Medulla oblongata (tissue), 1 donor: Measurements from ENCODE around the gene PLAAT4.
"Not testable (repeated sequence)": the region's sequence is repeated elsewhere in the genome, so short reads cannot be mapped to it uniquely, and the experiment has no call there.

Source experiments
- DNase-seq: peaks from one replicate; pipeline ENCODE4 v3.0.0-alpha.2; 2015; ENCODE audit errors: extremely low spot score

Gene PLAAT4

DNA sequence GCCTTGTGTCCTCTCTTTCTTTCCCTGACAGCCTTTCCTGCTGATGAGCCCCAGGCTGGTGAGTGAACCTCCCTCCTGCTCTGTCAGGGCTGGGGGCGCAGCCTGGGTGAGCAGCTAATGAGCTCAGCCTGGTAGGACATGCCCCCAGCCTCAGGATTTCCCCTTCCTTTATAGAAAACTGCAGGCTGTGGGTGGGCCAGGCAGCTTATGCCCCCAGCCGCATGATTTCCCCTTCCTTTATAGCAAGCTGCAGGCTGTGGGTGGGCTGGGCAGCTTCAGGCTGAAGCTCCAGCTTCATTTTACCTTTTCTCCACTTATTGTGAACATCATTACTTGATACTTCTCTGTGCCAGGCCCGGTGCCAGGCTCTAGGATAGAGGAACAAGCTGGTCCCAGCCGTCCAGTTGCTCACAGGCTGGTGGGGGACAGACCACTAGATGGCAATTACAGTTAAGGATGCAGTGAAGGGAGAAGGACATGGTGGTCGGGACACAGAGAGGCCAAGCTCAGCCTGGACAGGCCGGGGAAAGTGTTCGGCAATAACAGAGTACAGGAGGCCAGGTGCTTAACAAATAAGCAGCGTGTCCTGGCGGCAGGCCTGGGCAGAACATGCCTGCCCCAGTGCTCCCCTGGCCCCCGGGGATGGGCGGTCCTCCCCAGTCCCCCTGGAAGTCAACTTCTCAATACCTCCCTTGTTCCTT is 25.4 kb upstream of the PLAAT4 start:
- DNase-seq: peak; percentile 47

DNA sequence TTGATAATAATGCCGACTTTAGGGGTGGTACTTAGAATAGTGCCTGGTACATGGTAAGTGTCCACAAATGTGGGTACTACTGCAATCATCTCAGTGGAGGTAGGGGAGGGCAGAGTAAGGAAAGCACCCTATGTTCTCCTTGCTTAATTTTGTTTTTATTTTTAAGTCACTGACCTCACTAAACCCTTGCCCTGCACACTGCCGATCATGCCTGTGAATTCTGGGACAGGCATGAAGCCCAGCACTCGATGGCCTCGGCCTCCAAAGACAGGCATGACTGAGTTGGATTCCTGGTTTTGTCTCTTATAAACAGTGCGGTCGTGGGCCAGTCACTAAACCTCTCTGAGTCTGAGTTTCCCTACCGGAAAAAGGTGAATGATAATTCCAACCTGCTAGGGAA is 23.8 kb upstream of the PLAAT4 start:
- no peak for DNase-seq

DNA sequence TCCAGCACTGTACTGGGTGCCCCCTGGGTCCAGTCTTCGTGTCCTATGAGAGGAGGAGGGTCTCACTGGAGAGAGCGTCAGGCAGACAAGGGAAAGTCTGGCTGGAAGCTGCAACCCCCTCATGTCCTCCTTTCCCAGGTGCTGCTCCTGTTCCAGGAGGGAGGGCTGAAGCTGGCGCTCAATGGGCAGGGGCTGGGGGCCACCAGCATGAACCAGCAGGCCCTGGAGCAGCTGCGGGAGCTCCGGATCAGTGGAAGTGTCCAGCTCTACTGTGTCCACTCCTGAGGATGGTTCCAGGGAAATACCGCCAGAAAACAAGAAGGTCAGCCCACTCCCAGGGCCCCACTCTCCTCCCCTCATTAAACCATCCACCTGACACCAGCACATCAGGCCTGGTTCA is 20.5 kb upstream of the PLAAT4 start:
- no peak for DNase-seq

DNA sequence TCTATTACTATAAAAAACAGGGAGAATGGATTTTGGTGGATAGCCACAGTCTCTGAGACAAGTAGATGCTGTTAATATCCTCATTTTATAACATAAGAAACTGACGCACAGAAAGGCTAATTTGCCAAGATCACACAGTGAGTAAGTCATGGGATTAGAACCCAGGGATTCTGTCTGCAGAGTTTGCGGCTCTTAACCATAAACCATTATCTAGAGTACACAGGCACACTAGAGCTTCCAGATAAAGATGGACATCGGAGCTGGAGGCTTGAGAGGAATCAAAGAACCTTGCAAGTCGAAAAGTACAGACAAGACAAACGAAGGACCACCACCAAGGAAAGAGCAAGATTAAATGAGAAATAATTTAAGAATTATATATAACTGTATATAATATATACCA is 19.5 kb upstream of the PLAAT4 start:
- no peak for DNase-seq

- DNase-seq: no peak
Measured at GRCh38 chr11:63518548-63518947, 18.1 kb upstream of the PLAAT4 start.

GRCh38 chr11:63520606-63521170 is 15.9 kb upstream of the PLAAT4 start:
- no peak for DNase-seq

DNA sequence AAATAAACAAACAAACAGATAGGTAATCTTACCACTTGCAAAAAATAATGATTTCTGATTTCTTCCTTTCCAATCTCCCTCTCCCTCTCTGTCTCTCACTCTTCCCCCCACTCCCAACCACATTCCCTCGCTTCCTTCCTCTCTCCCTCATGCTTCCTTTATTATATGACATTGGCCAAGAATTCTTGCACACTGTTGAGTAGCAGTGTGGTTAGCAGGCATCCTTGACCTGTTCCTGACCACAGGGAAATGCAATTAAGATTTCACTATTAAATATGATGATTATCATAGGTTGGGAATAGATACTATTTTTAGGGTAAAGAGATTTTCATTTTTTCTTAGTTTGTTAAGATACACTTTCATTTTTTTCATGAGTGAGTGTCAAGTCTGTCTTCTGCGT is 14.7 kb upstream of the PLAAT4 start:
- DNase-seq: no peak

DNA sequence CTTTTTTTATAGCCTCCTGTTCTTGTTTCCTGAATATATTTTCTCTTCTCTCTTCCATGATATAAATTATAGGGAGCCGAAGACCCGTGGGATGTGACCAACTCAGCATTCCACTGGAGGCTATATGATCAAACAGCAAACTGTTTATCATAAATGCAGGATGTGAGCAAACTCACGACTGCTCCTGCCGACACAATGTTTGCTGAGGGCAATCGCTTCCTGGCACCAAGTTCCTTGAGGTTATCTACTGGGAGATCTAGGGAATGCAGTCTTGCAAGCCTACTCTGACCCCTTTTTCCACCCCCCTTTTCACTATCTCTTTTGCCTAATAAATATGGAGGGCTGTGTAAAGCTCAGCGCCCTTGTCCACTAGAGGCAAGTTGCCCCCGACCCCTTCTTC is 13.5 kb upstream of the PLAAT4 start:
- no peak for DNase-seq

DNA sequence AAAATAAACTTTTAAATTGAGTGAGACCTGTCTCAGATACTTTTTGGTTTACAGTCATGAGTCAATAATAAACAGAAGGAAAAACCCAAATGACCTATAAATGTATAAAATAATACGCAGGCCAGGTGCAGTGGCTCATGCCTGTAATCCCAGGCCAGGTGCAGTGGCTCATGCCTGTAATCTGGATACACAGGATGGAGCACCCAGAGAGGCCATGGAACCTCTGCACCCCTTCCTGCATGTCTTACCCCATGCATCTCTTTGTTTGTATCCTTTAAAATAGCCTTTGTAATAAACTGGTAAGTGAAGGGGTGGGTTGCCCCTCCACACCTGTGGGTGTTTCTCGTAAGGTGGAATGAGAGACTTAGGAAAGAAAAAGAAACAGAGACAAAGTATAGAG is 8.9 kb upstream of the PLAAT4 start:
- DNase-seq: no peak

DNA sequence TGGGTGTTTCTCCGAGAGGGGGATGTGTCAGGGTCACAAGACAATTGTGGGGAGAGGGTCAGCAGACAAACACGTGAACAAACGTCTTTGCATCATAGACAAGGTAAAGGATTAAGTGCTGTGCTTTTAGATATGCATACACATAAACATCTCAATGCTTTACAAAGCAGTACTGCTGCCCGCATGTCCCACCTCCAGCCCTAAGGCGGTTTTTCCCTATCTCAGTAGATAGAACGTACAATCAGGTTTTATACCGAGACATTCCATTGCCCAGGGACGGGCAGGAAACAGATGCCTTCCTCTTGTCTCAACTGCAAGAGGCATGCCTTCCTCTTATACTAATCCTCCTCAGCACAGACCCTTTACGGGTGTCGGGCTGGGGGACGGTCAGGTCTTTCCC is 8.5 kb upstream of the PLAAT4 start:
- not testable (repeated sequence) for DNase-seq

GRCh38 chr11:63528729-63529278 is 7.8 kb upstream of the PLAAT4 start:
- DNase-seq: not testable (repeated sequence)

DNA sequence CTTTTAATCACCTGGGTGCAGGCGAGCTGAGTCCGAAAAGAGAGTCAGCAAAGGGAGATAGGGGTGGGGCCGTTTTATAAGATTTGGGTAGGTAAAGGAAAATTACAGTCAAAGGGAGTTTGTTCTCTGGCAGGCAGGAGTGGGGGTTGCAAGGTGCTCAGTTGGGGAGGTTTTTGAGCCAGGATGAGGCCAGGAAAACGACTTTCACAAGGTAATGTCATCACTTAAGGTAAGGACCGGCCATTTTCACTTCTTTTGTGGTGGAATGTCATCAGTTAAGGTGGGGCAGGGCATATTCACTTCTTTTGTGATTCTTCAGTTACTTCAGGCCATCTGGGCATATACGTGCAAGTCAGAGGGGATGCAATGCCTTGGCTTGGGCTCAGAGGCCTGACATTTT is 7.2 kb upstream of the PLAAT4 start:
- not testable (repeated sequence) for DNase-seq

GRCh38 chr11:63530021-63530420 is 6.6 kb upstream of the PLAAT4 start:
- peak; percentile 82 for DNase-seq

DNA sequence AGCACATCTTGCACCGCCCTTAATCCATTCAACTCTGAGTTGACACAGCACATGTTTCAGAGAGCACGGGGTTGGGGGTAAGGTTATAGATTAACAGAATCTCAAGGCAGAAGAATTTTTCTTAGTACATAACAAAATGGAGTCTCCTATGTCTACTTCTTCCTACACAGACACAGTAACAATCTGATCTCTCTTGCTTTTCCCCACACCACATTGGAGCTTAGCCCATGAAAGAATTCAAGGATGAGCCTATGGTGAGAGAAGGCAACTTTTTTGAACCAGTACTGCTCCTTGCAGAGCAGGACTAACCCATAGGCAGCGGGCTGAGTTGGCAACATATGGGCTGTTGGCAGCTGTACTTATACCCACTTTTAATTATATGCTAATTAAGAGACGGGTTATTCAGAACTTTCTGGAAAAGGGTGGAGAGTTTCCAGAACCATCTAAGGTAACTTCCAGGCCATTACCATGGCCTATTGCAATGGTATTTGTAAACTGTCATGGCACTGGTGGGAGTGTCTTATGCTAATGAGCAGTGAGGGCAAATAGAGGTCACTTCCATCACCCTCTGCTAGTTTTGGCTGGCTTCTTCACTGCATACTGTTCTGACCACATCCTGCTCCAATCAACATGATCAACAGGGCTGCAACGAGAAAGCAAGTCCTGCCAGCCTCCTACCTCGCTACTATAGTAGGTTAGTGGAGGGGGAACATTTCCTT is 5.4 kb upstream of the PLAAT4 start:
- not testable (repeated sequence) for DNase-seq

DNA sequence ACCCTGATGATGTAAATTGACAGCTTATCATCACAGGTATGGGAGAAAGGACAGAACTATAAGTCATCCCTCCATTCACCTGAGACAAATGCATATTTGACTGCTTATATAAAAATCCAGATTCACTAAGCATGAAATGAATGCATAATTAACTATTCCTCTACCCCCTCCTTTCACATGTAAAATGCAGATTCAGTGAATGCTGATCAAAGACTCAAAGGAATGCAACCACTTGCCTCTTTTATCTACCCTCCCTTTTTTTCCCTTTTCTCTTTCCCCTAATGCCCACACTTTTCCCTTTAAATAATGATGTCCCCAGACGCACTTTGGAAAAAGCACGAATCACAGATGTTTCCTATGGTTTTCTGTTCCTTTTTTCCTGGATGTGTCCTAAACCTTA is 4.5 kb upstream of the PLAAT4 start:
- DNase-seq: no peak

DNA sequence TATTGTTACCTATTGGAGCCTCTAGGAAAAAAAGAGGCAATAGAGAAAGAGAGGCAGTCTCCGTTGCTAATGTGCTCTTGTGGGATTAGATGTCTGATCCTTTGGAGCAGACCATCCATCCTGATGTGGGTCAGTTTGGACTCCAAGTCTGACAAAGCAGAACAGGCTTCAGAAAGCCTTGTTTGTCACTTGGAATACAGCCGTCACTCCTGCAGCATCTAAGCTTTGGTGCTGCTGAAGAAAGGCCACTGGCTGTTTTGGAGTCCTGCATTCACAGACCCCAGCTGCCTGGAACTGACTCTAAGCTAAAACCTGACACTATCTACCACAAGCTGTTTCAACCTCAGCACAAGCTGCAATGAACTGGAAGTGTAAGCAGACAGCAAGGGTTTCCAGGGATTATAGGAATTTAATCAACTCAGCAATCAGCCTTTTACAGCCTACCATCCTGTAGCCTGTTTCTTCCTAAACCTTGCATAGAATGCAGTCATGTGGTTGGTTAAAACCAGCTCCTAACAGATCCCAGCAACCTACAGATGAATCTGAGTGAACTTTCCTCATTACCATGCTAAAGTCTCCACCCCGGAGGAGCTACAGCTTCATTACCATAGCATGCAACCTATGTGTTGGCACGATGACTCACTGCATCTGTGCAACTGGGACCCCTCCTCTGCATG is 3.7 kb upstream of the PLAAT4 start:
- DNase-seq: no peak

DNA sequence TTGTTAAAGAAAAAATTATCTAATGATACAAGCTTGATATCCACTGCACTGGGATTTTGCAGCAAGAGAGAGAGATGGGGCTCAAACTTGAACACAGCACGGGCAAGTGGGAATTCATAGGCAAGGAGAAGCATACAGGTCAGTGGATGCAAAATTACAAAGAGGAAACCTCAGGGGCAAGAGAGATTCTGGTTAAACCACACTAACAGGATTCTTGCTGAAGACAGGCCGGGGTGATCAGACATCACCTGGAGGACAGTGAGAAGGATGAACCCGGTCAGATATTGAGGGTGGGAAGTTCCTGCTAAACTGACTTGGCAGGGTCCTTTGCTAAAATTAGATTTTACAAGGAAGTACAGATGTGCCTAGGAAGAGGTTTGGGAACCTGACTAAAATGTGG is 2.5 kb upstream of the PLAAT4 start:
- no peak for DNase-seq

- DNase-seq: no peak
Measured at GRCh38 chr11:63534895-63535461, 1.6 kb upstream of the PLAAT4 start.

DNA sequence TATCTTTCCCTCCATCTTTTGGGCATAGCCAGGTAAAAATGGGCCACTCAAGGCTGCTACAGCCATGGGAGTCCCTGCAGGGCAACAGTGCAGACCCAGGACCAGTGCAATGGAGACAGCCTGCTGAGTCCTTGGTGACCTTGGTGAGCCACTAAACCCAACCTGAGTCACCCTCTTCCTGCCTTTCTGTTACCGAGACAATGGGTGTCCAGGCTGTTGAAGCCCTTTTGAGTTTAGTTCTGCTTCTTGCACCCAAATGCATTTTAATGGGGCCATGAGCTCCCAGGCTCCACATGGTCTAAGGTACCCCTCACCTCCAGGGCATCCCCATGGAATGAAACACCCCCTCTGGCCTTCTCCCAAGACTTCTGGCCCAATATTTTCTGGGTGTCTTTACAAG is 874 bp upstream of the PLAAT4 start:
- DNase-seq: no peak

DNA sequence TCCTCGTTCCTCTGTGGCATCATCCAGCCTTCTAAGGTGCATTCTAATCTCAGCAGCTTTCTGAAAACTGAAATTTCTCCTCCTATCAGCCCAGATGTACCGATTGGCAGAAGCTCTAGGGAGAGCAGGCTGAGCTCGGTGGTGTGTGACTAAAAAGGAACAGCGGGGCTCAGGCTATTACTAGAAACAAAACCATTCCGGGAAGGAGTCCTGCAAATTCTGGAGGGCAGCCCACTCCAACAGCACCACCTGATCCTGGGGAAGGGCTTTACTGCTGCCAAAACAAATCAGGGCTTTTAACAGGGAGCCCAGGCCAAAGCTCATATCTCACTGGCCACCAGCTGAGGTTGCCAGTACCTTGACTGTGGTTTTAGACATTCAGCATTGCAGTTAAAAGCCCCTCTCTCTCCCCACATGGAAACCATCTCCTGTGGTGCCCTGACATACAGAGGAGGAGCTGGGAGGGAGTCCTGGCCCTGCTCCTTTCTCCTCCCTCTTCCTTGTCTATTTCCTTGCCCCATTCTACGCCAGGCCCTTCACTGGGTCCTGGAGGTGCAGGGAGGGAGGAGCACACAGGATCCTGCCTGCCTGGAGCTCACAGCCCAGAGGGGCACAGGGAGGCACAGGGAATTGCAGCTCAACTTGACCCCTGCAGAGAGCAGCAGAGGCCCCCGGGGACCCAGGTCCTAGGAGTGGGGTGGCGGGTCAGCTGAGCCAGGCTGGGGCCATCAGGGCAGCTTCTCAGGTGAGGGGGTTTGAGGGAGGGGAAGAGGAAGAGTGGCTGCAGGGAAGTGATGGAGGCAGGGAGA is 889 bp downstream of the PLAAT4 start:
- DNase-seq: peak; percentile 88

- not testable (repeated sequence) for DNase-seq
Measured at GRCh38 chr11:63542506-63542905, 5.9 kb downstream of the PLAAT4 start.
